HT1080 (cell line): ENCODE measurements around the gene KCNK3. TPM values are rescaled to one million over a fixed set of nuclear protein-coding genes. Genes with fewer than 3 reads are reported as not detected.

Experiments used
- DNase-seq: peaks from one replicate; pipeline ENCODE4 v3.0.0-alpha.2; 2015; ENCODE audit warnings: low read depth
- total RNA-seq: library from RNA; depleted of rRNA; stranded (reverse); fragments of >200 nt; shearing (Covaris generic); gene quantifications from 2 replicates; pipeline ENCODE4 v1.2.3, GENCODE V29; 2014

The KCNK3 gene
- total RNA-seq, 1 experiment from 2014 or later: not detected

DNA sequence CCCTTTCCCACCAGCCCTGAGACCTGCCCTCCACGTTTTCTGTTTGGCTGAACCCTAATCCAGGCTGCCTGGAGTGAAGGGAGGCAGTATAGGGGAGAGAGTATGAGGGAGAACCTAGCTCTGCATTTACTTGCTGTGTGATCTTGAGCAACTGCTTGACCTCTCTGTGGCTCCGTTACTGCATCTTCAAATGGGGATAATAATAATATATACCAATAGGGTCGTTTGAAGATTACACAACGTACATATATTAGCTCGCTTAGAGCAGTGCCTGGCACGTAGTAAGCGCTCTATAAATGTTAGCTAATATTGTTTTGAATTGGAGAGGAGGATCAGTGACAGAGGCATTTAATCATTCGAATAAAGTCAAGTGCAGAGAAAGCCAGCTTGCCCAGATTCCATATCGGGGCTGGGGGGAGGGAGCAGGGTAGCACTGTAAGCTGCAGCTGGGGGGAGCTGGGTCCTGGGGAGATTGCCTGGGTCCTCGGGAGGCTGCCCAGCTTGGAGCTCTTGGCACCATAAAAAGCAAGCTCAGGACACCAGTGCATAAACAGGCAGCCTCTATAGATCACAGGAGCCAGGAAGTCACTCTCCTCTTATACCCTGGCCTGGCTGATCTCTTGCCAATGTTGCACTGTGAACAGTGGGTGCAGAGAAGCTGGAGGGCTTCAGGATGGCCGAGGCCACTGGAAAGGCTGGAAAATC, 19.1 kb downstream of the KCNK3 start:
- DNase-seq: no peak

DNA sequence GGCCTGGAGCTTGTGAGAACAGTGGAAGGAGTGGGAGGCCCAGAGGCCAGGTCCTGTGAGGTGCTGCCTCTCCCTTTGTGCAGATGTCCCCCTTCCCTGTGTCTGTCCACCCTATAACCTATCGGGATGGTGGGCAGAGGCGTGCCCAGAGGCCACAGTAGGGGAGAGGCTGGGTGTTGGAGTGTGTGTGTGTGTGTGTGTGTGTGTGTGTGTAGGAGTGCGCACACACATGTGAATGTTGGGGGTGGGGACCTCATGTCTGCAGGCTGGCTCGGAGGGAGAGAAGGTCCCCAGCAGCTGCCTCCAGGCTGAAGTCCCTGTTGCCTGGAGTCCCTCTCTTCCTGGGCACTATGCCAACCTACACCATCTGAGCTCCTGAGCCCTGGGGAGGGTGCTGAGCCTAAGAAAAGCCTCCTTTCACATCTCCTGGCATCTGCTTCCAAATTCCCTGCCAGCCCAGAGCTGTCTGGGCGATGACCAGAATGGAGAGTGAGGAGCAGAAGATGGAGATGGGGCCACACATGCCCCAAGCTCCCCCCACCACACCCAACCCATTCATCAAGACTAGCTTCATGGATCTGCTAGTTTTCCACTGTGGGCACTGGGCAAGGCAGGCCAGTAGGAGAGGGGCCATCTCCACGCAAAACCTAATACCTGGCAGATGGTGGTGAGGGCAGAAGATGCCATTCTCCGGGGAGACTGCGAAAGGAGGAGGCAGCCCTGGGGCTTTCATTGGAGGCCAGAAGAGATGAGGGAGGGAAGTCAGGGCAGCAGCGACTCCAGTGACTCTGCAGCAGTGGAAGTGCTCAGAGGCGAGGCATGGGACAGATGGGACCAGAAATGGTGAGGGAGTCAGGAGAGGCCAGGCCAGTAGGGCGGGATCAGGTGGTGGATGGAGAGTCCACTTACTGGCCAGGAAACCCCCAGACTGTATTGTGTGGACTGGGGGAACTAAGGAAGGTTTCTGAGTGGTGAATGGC, 20.3 kb downstream of the KCNK3 start:
- DNase-seq: no peak

DNA sequence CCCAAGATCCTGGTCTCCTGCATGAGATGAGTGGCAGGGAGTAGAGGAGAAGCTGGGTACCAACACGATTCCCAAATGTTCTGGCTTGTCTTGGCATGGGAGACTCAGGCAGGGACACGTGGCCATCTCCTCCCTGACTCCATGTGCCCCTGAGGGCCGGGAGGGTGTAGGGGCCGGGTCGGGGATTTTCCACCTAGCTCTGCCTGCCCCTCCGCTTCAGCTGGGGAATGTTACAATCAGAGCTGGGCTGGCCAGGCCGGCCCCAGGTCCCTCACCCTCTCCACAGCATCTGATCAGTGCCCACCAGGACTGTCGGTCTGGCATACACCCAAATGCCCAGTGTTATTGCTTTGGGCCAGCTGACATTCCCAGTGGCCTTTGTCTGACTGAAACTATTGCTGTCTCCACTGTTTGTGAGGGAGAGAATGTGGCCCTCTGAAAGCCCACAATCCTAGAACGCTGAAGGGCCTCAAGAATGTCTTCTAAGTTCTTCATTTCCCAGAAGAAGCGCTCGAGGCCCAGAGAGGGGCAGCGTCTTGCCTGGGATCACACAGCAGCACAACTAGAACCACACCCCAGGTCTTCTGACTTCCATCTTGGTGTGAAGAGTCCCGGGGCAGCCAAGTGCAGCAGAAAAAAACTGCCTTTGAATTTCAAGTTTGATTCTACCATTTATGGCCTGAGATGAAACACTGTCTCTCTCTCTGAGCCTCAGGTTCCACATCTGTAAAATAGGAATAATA, 23.2 kb downstream of the KCNK3 start:
- no peak for DNase-seq

DNA sequence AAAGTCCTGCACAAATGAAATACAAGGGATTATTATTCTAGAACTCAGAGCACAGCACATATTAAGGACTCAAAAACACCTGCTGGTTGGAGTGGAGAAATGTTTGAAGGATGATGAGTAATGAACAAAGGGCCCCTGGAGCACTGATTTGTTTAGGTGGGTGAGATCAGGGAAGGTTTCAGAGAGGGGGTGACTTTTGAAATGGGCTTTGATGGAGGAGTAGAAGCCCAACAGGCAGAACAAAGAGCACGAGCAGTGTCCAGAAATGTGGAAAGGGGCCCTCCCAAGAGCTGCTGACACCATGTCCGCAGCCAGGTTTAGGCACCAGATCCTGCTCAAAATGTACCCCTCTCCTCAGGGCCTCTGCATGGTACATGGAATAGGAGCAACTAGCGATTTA, 23.8 kb downstream of the KCNK3 start:
- DNase-seq: no peak

DNA sequence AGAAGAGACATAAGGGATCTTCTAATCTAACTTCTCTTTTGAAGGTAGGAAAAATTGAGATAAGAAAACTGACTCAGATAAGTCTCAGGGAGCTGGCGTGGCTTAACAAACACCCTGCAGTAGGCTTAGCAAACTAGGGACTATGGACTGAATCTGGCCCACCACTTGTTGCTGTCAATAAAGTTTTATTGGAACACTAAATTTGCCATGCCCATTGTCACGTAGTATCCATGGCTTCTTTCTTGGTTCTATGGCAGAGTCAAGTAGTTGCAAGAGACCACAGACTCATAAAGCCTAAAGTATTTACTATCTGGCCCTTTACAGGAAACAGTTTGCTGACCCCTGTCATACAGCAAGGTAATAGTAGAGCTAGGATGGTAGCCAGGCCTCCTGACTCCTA, 24.2 kb downstream of the KCNK3 start:
- DNase-seq: no peak

DNA sequence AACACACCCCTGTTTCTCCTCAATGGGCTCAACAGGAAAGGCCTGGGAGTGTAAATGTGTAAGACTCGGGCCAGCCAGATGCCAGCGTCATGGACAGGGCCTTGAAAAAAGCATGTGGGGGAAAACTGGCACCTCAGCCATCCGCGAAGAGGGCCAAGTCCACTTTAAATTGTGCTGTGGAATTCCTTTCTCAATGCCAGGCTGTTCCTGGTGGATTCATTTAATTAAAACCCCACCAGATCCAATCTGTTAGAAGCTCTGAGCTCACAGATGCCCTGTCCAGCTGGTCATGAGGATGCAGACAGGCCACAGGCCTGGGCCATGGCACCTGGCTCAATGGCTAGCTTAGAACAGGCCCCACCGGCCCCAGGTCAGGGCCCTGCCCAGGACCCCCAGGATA, 24.8 kb downstream of the KCNK3 start:
- no peak for DNase-seq

DNA sequence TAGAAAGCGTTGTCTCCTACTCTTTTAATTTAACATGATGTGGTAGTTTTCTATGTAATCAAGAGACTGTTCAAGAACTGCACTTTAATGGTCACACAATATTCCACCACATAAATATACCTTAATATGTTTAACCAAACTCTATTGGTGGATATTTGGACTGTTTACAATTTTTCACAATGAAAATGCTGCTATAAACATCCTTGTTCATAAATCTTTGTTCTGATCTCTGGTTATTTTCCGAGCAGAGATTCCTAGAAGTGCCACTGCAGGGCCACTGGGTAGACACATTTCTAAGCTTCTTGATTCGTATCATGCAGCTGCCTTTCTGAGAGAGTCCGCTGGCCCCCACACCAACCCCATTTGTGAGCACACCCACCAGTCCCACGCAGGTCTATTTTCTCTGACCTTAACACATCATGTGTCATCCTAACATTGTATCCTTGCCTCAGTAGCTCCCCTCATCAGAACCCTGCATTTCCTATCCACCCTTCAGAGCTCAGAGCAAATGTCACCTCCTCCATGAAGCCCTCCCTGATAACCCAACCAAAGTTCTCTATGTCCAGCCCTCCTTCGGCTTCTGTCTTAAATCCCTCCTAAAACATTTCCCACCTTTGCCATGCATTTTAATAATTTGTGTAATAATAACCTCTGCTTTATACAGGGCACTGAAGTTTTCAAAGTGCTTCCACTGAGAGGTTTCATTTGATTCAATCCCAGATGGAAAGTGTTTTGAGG, 26.6 kb downstream of the KCNK3 start:
- DNase-seq: no peak

DNA sequence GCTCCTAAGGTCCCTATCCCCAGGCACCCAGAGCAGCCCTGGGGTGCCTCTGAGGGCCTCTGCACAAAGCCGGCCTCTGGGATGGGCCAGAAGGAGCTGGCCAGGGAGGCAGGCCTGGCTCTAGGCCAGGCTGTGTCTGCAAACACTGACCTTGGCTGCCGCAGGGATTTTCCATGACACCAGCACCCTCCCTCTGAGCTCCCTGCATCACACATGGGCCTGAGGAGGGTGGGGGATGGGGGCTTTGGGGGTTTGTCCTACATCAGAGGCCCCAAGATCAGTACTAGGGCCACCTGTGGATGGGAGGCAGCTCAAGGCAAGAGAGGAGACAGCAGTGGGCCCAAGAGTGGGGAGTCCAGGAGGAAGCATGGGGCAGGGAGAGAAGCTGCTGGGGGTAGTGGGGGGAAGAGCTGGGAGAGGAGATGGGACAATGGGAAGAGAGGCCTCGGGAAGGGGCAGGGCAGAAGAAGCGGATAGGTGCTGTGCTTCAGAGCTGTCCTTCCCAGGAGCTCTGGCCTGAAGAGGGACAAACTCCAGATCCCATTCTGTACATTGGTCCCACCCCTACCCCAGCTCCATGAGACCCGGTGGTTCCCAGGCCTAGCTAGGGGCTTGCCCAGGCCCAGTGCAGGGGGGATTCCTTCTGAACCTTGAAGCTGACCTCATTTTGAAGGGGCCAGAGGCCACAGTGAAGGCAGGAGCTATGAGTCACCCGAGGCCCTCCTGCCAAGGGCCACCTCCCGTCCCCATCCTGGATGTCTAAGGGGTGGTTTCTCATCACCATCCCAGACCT, 28.0 kb downstream of the KCNK3 start:
- no peak for DNase-seq

DNA sequence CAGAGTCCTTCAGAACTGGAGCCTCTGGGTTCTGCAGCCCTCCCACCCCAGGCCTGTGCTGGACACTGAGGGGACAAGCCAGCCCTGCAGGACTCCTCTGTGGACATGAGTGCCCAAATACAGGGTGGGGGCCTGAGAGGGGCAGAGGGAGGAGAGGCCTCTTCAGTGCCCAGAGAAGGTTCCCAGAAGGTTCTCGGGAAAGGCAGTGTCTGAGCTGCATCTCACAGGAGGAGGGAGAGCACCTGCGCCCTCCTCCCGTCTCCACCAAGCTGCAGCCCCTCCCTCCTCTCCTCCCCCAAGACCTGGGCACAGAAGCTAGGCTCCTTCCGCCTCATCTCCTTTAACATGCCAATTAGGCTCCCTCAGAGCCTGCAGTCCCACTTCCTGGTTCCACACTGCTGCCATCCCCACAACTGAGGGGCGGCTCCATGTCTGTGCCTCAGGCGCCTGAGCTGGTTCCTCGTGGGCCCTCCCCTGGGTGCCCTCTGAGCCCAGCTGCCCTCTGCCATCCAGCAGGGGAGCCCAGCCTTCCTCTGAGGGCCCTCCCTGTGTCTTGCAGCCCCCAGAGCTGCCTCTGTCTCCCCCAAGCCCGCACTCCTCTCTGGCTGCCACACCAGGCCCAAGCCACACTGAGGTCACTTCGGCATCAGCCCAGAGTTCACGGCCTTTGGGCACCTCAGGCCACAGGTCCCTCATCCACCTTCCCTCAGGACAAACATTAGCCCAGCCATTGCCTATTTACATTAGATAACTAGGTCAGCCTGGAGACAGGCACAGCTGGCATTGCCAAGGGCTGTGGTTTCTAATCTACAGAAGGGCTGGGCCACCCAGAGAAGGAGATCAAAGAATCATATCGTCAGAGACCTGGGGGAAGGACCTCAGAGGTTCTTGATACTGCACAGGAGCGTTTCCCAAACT, 28.9 kb downstream of the KCNK3 start:
- DNase-seq: no peak

DNA sequence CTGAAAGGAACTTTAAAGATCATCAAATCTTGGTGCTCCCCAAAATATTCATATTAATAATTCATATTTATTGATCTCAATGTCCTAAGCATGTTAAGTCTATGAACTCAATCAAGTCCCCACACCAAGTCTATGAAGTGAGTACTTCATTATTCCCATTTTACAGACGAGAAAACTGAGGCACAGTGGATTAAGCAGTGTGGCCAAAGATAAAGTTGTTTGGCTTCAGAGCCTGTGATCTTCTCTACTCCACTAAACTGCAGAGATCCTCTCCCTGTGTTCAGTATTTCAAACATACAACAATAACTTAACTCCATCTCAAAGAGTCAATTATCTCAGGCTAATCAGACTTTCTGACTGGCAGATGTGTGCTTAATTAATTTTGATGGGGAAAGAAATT, 29.8 kb downstream of the KCNK3 start:
- no peak for DNase-seq

DNA sequence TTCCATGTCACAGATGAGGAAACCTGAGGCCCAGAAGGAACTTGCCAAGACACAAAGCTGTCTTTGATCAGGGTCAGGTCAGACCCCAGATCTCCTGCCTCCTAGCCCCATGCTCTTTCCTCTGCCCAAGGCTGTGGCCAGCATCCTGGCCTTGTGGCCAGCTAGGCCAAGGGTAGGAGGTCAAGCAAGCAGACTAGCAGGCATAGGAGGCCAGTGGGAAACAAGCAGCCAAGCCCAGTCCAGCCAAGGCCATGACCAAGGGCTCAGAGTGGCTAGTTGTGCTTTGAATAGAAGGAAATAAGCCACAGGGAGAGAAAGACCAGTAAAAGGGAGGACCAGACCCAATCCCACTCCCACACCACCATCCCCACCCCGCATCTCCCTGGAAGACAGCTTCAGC, 30.4 kb downstream of the KCNK3 start:
- no peak for DNase-seq

DNA sequence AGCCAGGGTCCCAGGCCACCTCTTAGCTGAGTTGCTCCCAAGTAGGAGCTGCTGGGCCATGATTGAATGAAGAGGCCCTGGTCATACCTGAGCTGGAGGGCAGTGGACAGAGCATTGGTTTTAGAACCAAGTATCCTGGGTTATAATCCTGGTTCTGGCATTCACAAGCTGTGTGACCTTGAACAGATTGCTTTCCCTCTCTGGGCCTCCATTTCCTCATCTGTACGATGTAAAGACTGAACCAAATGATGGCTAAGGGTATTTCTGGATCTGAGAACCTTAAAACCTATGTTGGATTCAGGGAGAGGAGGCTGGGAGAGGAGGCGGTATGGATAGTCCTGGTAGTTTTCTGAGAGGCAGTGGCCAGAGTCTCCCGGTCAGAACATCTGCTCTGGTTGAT, 31.0 kb downstream of the KCNK3 start:
- DNase-seq: no peak

DNA sequence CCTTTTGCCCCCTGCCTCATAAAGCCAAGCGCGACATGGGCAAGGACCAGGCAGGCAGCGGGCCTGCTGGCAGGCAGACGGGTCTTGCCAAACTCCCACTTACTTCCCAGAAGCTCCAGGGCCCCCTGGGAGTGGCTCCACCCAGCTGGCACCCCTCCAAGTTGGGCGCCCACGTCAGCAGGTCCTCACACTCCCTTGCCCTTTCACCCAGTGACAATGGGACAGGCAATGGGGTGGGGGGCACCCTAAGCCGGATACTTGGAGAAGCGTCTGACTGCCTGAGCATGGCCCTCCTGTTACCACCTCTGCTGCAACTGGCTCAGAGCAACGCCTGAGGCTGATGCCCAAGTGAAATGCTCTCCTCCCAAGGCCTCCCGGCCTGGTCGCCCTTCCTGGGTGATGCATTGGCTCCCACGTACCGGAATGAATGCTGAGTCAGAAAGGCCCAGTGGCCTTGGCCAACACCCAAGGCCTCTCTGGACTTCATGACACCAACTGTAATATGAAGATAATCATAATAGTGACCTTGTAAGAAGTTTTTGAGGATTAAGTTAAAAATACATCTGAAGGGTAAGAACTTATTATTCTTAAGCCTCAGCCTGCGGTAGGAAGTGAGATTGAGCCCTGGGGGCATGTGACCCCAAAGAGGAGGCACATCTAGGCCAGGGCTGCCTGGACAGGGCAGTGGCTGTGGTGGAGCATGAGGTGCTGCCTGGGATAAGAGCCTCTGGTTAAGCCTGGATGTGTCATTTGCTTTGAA, 31.6 kb downstream of the KCNK3 start:
- peak; percentile 68 for DNase-seq

DNA sequence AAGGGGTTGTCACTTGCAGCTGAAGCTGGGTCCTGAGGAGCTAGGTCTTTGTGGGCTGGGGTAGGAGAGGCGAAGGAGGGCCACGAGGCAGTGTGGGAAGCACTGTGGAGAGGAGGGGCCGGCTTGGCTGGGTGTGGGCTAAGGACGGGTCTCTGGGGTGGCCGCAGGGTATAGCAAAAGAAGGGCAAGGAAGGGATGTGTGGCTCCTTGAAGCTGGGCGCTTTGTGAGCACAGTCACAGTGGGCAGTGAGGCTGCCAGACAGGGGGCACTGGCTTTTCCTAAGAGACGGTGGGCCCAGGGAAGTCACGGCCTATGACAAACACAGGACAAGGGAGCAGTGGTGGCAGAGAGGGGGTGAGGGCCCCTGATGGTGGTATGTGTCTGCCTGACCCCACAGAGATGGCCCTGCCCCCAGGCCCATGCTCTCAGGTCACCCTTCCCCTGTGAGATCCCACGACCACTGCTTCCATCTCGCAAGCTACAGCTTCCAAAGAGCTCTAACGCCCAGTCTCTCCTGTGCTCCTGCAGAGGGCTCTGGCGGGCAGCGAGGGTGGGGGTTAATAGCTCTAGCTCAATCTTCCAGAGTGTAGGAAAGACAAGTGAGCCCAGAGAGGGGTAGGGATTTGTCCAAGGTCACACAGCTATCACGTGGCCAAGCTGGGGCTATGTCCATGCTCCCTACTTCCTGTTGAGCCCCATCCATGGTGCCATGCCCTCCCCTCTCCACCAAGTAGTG, 32.4 kb downstream of the KCNK3 start:
- no peak for DNase-seq

DNA sequence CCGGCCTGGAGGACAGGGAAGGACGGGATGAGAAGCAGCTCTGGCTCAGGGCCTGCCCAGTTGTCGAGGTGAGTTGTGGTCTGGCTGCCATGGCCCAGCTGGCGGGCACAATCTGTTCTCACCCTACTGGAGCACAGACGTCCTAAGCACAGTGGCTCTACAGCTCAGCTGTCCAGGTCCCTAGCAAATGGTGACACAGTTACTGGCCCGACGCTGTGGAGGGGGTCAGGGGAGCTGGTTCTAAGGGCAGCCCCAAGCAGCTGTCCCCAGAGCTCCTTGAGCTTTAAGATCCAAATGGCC, 32.9 kb downstream of the KCNK3 start:
- DNase-seq: no peak

DNA sequence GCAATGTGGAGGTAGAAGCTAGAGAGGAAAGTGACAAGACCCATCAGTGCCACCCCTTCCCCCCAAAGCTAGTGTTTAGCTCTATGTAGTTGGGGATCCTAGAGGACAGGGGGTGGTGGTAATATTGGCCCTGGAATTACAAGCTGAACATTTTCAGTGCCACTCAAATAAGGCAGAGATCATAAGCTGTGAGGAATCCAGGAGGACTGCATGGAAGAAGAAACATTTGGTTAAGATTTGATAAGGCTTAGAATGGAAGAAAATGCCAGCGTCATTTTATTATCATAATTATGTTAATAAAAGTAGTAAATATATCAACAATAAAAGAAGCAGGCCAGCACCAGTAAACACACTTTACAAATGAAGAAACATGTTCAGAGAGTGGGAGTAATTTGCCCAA, 33.7 kb downstream of the KCNK3 start:
- DNase-seq: no peak

DNA sequence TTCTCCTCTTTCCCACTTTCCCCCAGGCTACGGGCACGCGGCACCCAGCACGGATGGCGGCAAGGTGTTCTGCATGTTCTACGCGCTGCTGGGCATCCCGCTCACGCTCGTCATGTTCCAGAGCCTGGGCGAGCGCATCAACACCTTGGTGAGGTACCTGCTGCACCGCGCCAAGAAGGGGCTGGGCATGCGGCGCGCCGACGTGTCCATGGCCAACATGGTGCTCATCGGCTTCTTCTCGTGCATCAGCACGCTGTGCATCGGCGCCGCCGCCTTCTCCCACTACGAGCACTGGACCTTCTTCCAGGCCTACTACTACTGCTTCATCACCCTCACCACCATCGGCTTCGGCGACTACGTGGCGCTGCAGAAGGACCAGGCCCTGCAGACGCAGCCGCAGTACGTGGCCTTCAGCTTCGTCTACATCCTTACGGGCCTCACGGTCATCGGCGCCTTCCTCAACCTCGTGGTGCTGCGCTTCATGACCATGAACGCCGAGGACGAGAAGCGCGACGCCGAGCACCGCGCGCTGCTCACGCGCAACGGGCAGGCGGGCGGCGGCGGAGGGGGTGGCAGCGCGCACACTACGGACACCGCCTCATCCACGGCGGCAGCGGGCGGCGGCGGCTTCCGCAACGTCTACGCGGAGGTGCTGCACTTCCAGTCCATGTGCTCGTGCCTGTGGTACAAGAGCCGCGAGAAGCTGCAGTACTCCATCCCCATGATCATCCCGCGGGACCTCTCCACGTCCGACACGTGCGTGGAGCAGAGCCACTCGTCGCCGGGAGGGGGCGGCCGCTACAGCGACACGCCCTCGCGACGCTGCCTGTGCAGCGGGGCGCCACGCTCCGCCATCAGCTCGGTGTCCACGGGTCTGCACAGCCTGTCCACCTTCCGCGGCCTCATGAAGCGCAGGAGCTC, 35.4 kb downstream of the KCNK3 start:
- no peak for DNase-seq
